OCI-LY7 (cell line): ENCODE measurements around the gene USP15. TPM values are rescaled to one million over a fixed set of nuclear protein-coding genes. Genes with fewer than 3 reads are reported as not detected.

Source experiments
- BruUV-seq: library from RNA; stranded (reverse); fragments of 400-500 nt; replicated peaks from 2 replicates; lab custom pipeline; 2021; lab: Mats Ljungman, UMichigan
- CTCF ChIA-PET: fragments of 300-600 bp; sonication (Branson Sonifier 250); formaldehyde crosslinking; loops from one replicate; lab custom pipeline; 2022; ENCODE audit warnings: antibody characterized with exemption; ENCODE audit not compliant: unreplicated experiment; lab: Charles Lee
- POLR2A ChIA-PET: fragments of 300-600 bp; sonication (Branson Sonifier 250); formaldehyde crosslinking; loops from one replicate; lab custom pipeline; 2022; ENCODE audit warnings: antibody characterized with exemption; lab: Charles Lee
- DNase-seq: peaks from one replicate; pipeline ENCODE4 v3.0.0-alpha.2; 2015; ENCODE audit warnings: low spot score
- H2AFZ ChIP-seq: fragments of 200-600 bp; sonication (generic), shearing (Covaris generic); 2 replicates; pipeline ENCODE4 v1.6.1; 2014; ENCODE audit warnings: mild to moderate bottlenecking, antibody characterized with exemption, low read length, moderate library complexity
- H3K27ac ChIP-seq: fragments of 200-600 bp; sonication (generic); 2 replicates; pipeline ENCODE4 v1.5.1; 2014; ENCODE audit warnings: mixed run types, low read depth, mild to moderate bottlenecking, moderate library complexity, low read length, inconsistent platforms; ENCODE audit not compliant: poor library complexity, severe bottlenecking
- H3K36me3 ChIP-seq: fragments of 200-600 bp; sonication (generic); 2 replicates; pipeline ENCODE4 v1.6.1; 2014; ENCODE audit warnings: mild to moderate bottlenecking, antibody characterized with exemption, low read length, moderate library complexity, mixed read lengths; ENCODE audit not compliant: insufficient read depth
- H3K4me1 ChIP-seq: fragments of 200-600 bp; sonication (generic); 2 replicates; pipeline ENCODE4 v1.5.1; 2014; ENCODE audit warnings: mild to moderate bottlenecking, low read length; ENCODE audit not compliant: insufficient read depth, poor library complexity, severe bottlenecking
- H3K4me2 ChIP-seq: fragments of 200-600 bp; sonication (generic); 2 replicates; pipeline ENCODE4 v1.6.1; 2014; ENCODE audit warnings: mild to moderate bottlenecking, low read length
- H3K4me3 ChIP-seq: fragments of 200-600 bp; sonication (generic); 2 replicates; pipeline ENCODE4 v1.5.1; 2014; ENCODE audit warnings: mild to moderate bottlenecking, low read depth, low read length; ENCODE audit not compliant: poor library complexity, severe bottlenecking
- H3K79me2 ChIP-seq: fragments of 200-600 bp; sonication (generic); 2 replicates; pipeline ENCODE4 v1.6.1; 2016; ENCODE audit warnings: low read depth, mild to moderate bottlenecking, low read length, moderate library complexity, mixed read lengths; ENCODE audit not compliant: insufficient read depth
- H3K9me2 ChIP-seq: fragments of 200-600 bp; sonication (generic); 2 replicates; pipeline ENCODE4 v1.6.1; 2016; ENCODE audit warnings: mild to moderate bottlenecking, low read length, mixed read lengths; ENCODE audit not compliant: insufficient read depth
- H3K9me3 ChIP-seq: fragments of 200-600 bp; sonication (generic); 2 replicates; pipeline ENCODE4 v1.6.1; 2014; ENCODE audit warnings: mild to moderate bottlenecking, mixed run types, low read length, mixed read lengths
- H4K20me1 ChIP-seq: fragments of 200-600 bp; sonication (generic); 2 replicates; pipeline ENCODE4 v1.6.1; 2014; ENCODE audit warnings: mild to moderate bottlenecking, antibody characterized with exemption, low read length, moderate library complexity, mixed read lengths; ENCODE audit not compliant: insufficient read depth
- EZH2phosphoT487 ChIP-seq: fragments of 200-600 bp; sonication (generic); IDR thresholded peaks from 2 replicates; pipeline ENCODE4 v1.6.1; 2018; ENCODE audit warnings: low read depth, borderline replicate concordance, mild to moderate bottlenecking, mixed run types, antibody characterized with exemption, low read length, moderate library complexity, mixed read lengths
- intact Hi-C: fragments of 100-400 bp; cut with micrococcal nuclease; formaldehyde crosslinking; loops from one replicate; pipeline ENCODE4 v1.10.0; 2022; ENCODE audit not compliant: unreplicated experiment
- total RNA-seq, 2 experiments: library from RNA; depleted of rRNA in 1 of 2; stranded (reverse); fragments of >200 nt in 1 of 2; shearing (Covaris generic) in 1 of 2; gene quantifications; 2 replicates each; pipeline ENCODE4 v1.2.3, GENCODE V29; 2014 to 2022
- TF ChIP-seq, protein P1 (sequence below): fragments of 200-600 bp; sonication (generic); conservative IDR thresholded peaks from 2 replicates; pipeline ENCODE4 v1.5.1; 2014; ENCODE audit warnings: mild to moderate bottlenecking, antibody characterized with exemption, low read length, moderate library complexity, mixed read lengths

USP15 gene
- total RNA-seq, 2 experiments from 2014 or later, result 43.3 to 62.8 TPM

GRCh38 chr12:62370189-62370588, 110.0 kb downstream of the USP15 start:
- intact Hi-C loops, result no loop called here
- H3K36me3 ChIP-seq, result peaks cover 2% of the 10 kb centered on the region; the same call in 1 of the 2 replicates
- H3K27ac ChIP-seq, result no peak overlapping the region
- H3K4me3 ChIP-seq, result no peak overlapping the region
- no peaks in the 10 kb centered on the region for H3K4me1 ChIP-seq
- TF ChIP-seq, protein P1, sequence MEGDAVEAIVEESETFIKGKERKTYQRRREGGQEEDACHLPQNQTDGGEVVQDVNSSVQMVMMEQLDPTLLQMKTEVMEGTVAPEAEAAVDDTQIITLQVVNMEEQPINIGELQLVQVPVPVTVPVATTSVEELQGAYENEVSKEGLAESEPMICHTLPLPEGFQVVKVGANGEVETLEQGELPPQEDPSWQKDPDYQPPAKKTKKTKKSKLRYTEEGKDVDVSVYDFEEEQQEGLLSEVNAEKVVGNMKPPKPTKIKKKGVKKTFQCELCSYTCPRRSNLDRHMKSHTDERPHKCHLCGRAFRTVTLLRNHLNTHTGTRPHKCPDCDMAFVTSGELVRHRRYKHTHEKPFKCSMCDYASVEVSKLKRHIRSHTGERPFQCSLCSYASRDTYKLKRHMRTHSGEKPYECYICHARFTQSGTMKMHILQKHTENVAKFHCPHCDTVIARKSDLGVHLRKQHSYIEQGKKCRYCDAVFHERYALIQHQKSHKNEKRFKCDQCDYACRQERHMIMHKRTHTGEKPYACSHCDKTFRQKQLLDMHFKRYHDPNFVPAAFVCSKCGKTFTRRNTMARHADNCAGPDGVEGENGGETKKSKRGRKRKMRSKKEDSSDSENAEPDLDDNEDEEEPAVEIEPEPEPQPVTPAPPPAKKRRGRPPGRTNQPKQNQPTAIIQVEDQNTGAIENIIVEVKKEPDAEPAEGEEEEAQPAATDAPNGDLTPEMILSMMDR, result no peak
- no peak for TF ChIP-seq EZH2phosphoT487
- H2AFZ ChIP-seq, result no peak overlapping the region
- CTCF ChIA-PET, result no interaction called here
- no peak overlapping the region for H3K4me2 ChIP-seq
- no TSS peak for BruUV-seq
- no peak for DNase-seq
- POLR2A ChIA-PET, result interaction anchor here (0.6 to 1.6 kb wide), 2 partner anchors 9 to 922 kb away, joined by 3 to 8 read pairs; no protein-coding TSS in a partner anchor
- no peaks in the 10 kb centered on the region for H3K9me3 ChIP-seq
- no peaks in the 10 kb centered on the region for H3K79me2 ChIP-seq
- no peaks in the 10 kb centered on the region for H3K9me2 ChIP-seq
- peaks cover 6% of the 10 kb centered on the region; the same call in 1 of the 2 replicates for H4K20me1 ChIP-seq

DNA sequence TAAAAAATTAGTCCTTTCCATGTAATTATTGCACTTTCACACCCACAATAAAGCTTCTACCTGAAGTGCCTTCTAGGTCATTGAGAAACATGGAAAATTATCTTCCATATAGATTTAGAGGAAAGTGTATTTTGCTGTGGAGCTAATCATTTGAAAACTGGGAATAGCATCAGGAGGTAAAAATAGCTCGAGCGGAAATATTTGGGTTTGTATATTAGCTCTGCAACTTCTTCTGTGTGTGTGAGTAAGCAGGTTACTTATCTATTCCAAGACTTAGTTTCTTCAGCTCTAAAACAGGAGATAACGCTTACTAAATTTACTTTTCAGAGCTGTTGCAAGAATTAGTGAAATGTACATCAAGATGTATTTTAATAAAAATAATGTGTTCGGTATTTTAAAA, 111.5 kb downstream of the USP15 start:
- TF ChIP-seq EZH2phosphoT487, result no peak
- TF ChIP-seq, protein P1, result no peak
- no peaks in the 10 kb centered on the region for H3K4me1 ChIP-seq
- H3K4me2 ChIP-seq, result no peak overlapping the region
- ChIA-PET CTCF (no interaction called here), POLR2A (interaction anchor here (1.0 kb wide), 1 partner anchor 27 kb away, joined by 4 read pairs; no protein-coding TSS in a partner anchor)
- H3K9me2 ChIP-seq, result no peaks in the 10 kb centered on the region
- intact Hi-C loops, result no loop called here
- no peak overlapping the region for H3K4me3 ChIP-seq
- no peaks in the 10 kb centered on the region for H3K79me2 ChIP-seq
- no peak for DNase-seq
- BruUV-seq, result no TSS peak
- H3K27ac ChIP-seq, result no peak overlapping the region
- no peaks in the 10 kb centered on the region for H3K9me3 ChIP-seq
- H4K20me1 ChIP-seq, result peaks cover 6% of the 10 kb centered on the region; the same call in 1 of the 2 replicates
- 0 out of 2 replicates have a peak, but pooled peaks cover 3% of the 10 kb centered on the region for H3K36me3 ChIP-seq
- H2AFZ ChIP-seq, result no peak overlapping the region

DNA sequence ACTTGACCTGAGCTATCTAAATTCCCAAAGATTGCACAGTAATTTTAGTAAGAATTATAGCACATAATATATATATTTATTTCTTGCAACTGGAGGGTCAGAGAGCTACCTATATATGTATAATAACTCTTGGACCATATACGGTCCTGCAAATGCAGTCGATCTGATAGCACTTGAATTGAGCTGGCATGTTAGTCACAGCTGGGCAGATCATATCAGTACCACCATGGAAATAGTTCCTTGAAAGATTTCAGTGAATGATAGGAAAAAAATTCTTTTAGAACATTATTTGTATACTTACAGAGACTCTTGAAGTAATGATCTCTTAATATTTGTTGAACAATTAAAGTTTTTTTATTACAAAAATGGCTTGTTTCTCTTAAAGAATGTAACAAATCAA, 111.9 kb downstream of the USP15 start:
- Histone ChIP-seq H3K4me2 (no peak overlapping the region), H2AFZ (no peak overlapping the region), H3K79me2 (no peaks in the 10 kb centered on the region)

More for the DNA sequence above, 111.9 kb downstream of the USP15 start:
- intact Hi-C loops, result no loop called here
- no TSS peak for BruUV-seq
- DNase-seq, result no peak
- Histone ChIP-seq H3K36me3 (0 out of 2 replicates have a peak, but pooled peaks cover 3% of the 10 kb centered on the region), H3K9me3 (no peaks in the 10 kb centered on the region), H3K4me1 (no peaks in the 10 kb centered on the region), H3K4me3 (no peak overlapping the region), H3K9me2 (no peaks in the 10 kb centered on the region), H4K20me1 (peaks cover 6% of the 10 kb centered on the region; the same call in 1 of the 2 replicates), H3K27ac (no peak overlapping the region)
- CTCF ChIA-PET, result no interaction called here
- TF ChIP-seq EZH2phosphoT487, result no peak
- TF ChIP-seq, protein P1, result no peak
- POLR2A ChIA-PET, result interaction anchor here (0.6 to 1.0 kb wide), 3 partner anchors 12 to 510 kb away, joined by 3 to 4 read pairs (median 3); no protein-coding TSS in a partner anchor
